Gastroesophageal sphincter (tissue), 4 donors: ENCODE data around the gene PITPNM1. TPM values are rescaled to one million over a fixed set of nuclear protein-coding genes. Genes with fewer than 3 reads are reported as not detected.
A peak's percentile ranks its signal among the peaks of the same experiment; 100 is the strongest.

Experiments
- ATAC-seq: fragments of 150-250 bp; one replicate; pipeline ENCODE4 v1.9.1; 2016; ENCODE audit warnings: mild to moderate bottlenecking, moderate library complexity
- H3K27ac ChIP-seq, 4 donors: fragments of 200-600 bp; sonication (generic) in 3 of 4; 1 replicate in 3 of 4; 2 replicates in 1 of 4; pipeline ENCODE4 v1.5.1; 2016 to 2019
- H3K27me3 ChIP-seq: fragments of 200-600 bp; sonication (generic); one replicate; pipeline ENCODE4 v1.5.1; 2019
- H3K36me3 ChIP-seq, 2 donors: fragments of 200-600 bp; sonication (generic); one replicate each; pipeline ENCODE4 v1.5.1; 2019; ENCODE audit warnings: control low read depth in 1 of 2
- H3K4me1 ChIP-seq, 3 donors: fragments of 200-600 bp; sonication (generic); 1 replicate in 2 of 3; 2 replicates in 1 of 3; pipeline ENCODE4 v1.5.1; 2016 to 2019; ENCODE audit warnings: control low read depth in 2 of 3
- H3K4me3 ChIP-seq, 2 donors: fragments of 200-600 bp; sonication (generic); one replicate each; pipeline ENCODE4 v1.5.1; 2019; ENCODE audit warnings: mild to moderate bottlenecking in 1 of 2, moderate library complexity in 1 of 2
- H3K9me3 ChIP-seq, 3 donors: fragments of 200-600 bp; sonication (generic); one replicate each; pipeline ENCODE4 v1.5.1; 2017 to 2019; ENCODE audit warnings: control low read depth in 2 of 3
- CTCF ChIP-seq, 4 experiments: fragments of 200-600 bp in 2 of 4; fragments of 450-650 bp in 2 of 4; sonication (generic) in 1 of 4; IDR thresholded peaks; one replicate each; pipeline ENCODE4 v1.5.1; 2017 to 2019; ENCODE audit warnings: antibody characterized with exemption in 4 of 4, mild to moderate bottlenecking in 2 of 4, moderate library complexity in 2 of 4
- EP300 ChIP-seq: sonication (generic); formaldehyde crosslinking; IDR thresholded peaks from one replicate; pipeline ENCODE4 v1.6.1; 2017; ENCODE audit warnings: antibody characterized with exemption, mild to moderate bottlenecking
- POLR2A ChIP-seq, 2 donors: fragments of 450-650 bp; IDR thresholded peaks; one replicate each; pipeline ENCODE4 v1.6.1; 2017; ENCODE audit warnings: antibody characterized with exemption in 2 of 2, mild to moderate bottlenecking in 2 of 2, moderate library complexity in 1 of 2
- POLR2AphosphoS5 ChIP-seq: sonication (generic); formaldehyde crosslinking; IDR thresholded peaks from one replicate; pipeline ENCODE4 v1.6.1; 2017; ENCODE audit warnings: antibody characterized with exemption
- WGBS, 2 donors: methylation state at CpG; one replicate each; pipeline ENCODE4 v1.1.5; 2018; ENCODE audit warnings: low coverage in 1 of 2; 5-methylcytosine and 5-hydroxymethylcytosine counted together
- total RNA-seq, 4 donors: library from RNA; depleted of rRNA; stranded (reverse); fragments of >200 nt; gene quantifications; one replicate each; pipeline ENCODE4 v1.1.0, GENCODE V29; 2016

Gene PITPNM1
- total RNA-seq, 4 donors from 2014 or later: 9.5 to 18.7 (median 15.4) TPM

GRCh38 chr11:67500831-67501715, 4.1 kb downstream of the PITPNM1 start:
- Histone ChIP-seq H3K27ac (no peak overlapping the region), H3K4me1 (peaks cover 0 to 32% (median 13%) of the 10 kb centered on the region in 3 donors), H3K9me3 (no peaks in the 10 kb centered on the region), H3K4me3 (no peak overlapping the region), H3K27me3 (peaks cover 32% of the 10 kb centered on the region), H3K36me3 (peaks cover 0 to 53% of the 10 kb centered on the region in 2 donors)
- WGBS, 2 donors: 91 to 95% methylated on average over 6 of the region's 9 CpGs
- no peak for ATAC-seq
- TF ChIP-seq POLR2A (IDR thresholded peaks at IDR 0.05): no peak
- no peak for TF ChIP-seq POLR2AphosphoS5
- TF ChIP-seq EP300: no peak
- no peak for TF ChIP-seq CTCF (IDR thresholded peaks at IDR 0.05)

- Histone ChIP-seq H3K27me3 (peaks cover 32% of the 10 kb centered on the region), H3K4me3 (no peak overlapping the region), H3K36me3 (peaks cover 0 to 59% of the 10 kb centered on the region in 2 donors), H3K9me3 (no peaks in the 10 kb centered on the region), H3K4me1 (peaks cover 0 to 26% (median 7%) of the 10 kb centered on the region in 3 donors), H3K27ac (no peak overlapping the region)
- TF ChIP-seq POLR2AphosphoS5: no peak
- TF ChIP-seq EP300: no peak
- TF ChIP-seq POLR2A (IDR thresholded peaks at IDR 0.05): no peak
- TF ChIP-seq CTCF (IDR thresholded peaks at IDR 0.05): no peak
- no peak for ATAC-seq
- WGBS, 2 donors: 60 to 100% methylated on average over 1 of the region's 1 CpG
Measured at GRCh38 chr11:67500484-67500821, 4.7 kb downstream of the PITPNM1 start.

GRCh38 chr11:67499808-67500483, 5.2 kb downstream of the PITPNM1 start:
- H3K4me1 ChIP-seq: peaks cover 0 to 21% (median 4%) of the 10 kb centered on the region in 3 donors
- H3K9me3 ChIP-seq: no peaks in the 10 kb centered on the region
- no peak for ATAC-seq
- peaks cover 0 to 64% of the 10 kb centered on the region in 2 donors for H3K36me3 ChIP-seq
- no peak overlapping the region for H3K4me3 ChIP-seq
- TF ChIP-seq POLR2A (IDR thresholded peaks at IDR 0.05): no peak
- no peak for TF ChIP-seq CTCF (IDR thresholded peaks at IDR 0.05)
- TF ChIP-seq POLR2AphosphoS5: no peak
- no peak for TF ChIP-seq EP300
- 80% methylated on average over 1 of the region's 26 CpGs; no CpG with 5 or more reads in 1 of the 2 donors for WGBS, 2 donors
- peaks cover 28% of the 10 kb centered on the region for H3K27me3 ChIP-seq
- H3K27ac ChIP-seq: no peak overlapping the region

- no peak for ATAC-seq
- Histone ChIP-seq H3K36me3 (peaks cover 0 to 78% of the 10 kb centered on the region in 2 donors), H3K27ac (no peak overlapping the region), H3K9me3 (no peaks in the 10 kb centered on the region), H3K4me1 (peaks cover 0 to 7% (median under 1%) of the 10 kb centered on the region in 3 donors), H3K27me3 (peaks cover 16% of the 10 kb centered on the region), H3K4me3 (no peak overlapping the region)
- TF ChIP-seq POLR2A (IDR thresholded peaks at IDR 0.05): peak in 1 of 2 donors; percentile 10
- TF ChIP-seq EP300: no peak
- TF ChIP-seq POLR2AphosphoS5: no peak
- no peak for TF ChIP-seq CTCF (IDR thresholded peaks at IDR 0.05)
- no CpG with 5 or more reads among the region's 21 CpGs for WGBS, 2 donors
Measured at GRCh38 chr11:67498544-67498972, 6.6 kb downstream of the PITPNM1 start.
